ENCODE measurements around the gene NKX3-2.

The NKX3-2 gene

DNA sequence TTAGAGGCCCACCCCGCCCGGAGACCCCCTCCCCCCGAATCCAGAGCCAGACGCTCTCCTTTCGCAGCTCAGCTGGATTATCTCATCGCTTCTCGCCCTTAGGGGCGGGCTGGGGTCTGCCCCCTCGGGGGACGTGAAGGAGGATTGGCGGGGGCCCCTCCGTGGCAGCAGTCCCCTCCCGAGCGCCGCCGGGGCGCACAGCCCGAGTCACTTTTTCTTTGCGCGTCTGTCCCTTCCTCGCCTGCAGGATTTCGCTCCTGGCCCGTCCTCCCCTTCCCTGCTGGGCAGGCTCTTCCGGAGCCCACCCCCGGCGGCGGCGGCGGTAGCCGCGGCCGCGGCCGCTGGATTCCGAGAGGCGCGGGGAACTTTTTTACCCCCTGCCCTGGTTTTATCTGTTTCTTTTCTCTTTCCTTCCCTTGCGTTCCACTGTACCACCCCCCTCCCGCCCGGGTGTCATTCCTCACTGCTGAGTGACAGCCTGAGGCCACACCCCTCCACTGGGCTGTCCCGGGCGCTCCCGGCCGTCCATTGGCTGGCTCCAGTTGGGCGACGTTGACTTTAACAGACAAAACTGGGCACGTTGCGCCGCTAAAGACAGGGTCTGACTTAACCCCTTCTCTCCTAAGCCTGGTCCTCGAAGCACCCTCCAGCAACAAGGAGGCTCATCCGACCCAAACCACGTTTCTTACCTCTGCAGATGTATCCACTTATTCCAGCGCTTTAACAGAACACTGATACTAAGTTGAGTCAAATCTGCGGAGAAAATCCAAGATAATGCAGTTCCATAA is 492 bp upstream of the NKX3-2 start:
- DNase-seq = peak; percentile 44

DNA sequence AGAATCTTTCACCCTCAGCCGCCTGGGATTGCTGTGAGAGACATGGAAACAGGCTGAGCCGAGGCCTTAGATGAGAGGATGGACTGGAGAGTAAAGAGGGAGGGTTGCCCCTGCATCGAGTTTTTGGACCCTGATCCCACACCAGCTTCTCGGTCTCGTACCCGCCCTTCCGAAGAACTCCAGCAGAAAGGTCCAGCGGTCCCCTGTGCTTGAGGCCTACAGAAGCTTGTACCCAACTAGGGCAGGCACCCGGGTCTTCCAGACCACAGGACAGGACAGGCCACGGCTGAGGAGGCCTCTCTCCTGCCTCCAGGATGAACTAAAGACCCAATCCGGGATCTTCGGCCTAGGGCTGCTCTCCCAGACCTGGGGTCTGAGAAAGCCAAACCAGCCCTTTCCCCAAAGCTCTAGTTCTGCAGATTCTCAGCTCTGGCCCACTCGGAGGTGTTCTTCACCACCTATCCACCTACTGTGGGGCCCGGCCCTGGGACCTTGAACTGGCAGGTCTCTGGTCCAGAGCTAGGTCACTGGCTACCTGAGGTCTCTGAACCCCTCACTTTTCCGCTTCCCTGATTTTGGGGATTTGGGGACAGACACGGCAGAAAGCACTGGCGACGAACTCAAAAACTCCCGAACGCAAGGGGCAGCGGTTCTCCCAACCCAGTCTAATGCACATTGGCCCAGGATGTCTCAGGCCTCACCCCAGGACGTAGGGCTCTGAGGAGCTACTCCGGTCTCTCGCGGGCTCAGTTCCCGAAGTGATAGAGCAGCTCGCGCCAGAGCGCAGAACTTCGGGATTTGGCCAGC is 1.1 kb downstream of the NKX3-2 start:
- no peak for DNase-seq

DNA sequence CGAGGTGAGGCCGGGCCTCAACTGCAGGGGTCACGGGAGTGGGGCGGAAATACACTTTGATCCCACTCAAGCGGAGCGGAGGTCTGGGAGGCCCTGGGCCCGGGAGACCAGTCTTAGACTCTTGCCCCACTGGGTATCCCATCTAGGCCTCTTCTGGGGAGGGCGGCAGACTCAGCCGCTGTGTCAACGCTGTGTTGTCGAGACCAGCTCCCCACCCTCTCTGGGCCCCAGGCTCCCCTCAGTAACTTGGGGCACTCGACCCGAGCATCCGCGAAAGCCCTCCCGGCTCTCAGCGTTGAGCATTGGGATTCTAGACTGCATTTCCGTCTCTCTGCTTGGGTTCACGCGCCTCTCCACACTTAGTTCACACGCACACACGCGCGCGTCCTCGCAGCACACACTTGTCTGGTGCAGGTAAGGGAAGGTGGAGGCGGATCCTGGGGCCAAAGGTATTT is 1.7 kb downstream of the NKX3-2 start:
- no peak for DNase-seq

DNA sequence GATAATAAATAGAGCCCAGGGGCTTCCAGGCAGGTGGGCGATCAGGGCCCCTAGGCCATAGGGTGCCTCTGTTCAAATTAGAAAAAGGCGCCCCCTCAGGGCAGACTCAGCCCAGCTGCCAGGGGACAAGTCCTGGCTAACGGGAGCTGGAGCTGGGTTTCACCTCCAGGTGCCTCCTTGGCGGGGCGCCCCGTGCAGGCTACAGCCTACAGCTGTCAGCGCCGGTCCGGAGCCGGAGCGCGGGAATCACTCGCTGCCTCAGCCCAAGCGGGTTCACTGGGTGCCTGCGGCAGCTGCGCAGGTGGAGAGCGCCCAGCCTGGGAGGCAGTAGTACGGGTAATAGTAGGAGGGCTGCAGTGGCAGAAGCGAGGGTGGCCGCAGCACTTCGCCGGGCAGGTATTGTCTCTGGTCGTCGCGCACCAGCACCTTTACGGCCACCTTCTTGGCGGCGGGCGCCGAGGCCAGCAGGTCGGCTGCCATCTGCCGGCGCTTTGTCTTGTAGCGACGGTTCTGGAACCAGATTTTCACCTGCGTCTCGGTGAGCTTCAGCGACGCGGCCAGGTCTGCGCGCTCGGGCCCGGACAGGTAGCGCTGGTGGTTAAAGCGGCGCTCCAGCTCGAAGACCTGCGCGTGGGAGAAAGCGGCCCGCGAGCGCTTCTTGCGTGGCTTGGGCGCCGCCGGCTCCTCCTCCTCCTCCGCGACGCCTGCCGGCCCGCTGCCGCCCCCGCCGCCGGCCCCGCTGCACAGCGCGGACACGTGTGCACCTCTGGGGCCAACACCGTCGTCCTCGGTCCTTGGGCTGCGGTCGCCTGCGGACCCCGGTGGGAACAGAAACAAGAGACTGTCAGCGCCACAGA is 2.4 kb downstream of the NKX3-2 start:
- no peak for DNase-seq

DNA sequence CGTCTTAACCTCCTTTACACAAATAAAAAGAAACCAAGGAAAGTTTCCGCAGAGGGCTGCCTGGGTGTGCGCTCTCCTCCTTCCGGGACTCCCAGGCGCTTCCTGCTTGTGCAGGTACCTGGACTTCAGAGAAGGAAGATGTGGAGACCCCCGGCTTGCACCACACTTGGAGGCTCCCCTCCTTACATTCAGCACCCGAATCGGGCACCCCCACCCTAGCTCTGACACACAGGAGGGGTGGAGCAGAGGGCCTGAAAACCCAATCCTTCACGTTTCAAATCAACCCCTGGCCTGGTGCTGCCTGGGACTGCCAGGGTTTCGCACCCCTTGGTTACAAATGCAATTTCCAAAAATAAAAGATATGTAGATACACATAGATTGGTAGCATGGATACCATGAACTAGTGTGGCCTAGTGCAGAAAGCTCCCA is 3.1 kb downstream of the NKX3-2 start:
- DNase-seq = no peak

DNA sequence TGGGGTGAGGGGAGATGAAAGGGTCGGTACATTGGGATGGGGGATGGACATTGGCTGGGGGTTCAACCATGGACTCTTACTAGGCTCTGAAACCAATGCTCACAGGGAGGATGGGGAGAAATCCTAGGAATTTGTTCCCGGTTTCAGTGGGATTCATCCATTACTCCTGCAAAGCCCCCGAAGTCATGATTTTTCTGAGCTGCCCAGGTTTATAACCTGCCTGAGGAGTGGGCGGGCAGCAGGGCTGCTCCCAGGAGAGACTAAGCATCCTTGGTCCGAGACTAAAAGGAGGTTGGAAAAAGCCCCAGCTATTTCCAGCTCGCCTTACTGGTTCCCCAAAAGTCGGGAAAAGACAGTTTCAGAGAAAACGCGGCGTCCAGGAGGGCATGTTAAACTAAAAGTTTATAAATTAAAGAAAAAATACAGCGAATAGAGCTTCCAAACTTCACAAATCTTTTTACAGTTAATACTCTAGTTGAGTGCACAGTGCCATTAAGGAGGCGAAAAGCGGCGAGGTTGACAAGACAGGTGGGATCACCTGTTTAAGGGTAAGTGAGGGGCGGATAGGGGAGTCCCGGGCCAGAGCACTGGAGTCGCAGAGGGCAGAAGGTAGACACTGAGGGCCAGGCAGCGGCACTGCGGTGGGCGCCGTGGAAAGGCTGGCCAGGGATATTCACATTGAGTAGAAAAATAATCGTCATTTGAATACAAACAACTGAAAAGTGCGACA is 3.7 kb downstream of the NKX3-2 start:
- DNase-seq = no peak

DNA sequence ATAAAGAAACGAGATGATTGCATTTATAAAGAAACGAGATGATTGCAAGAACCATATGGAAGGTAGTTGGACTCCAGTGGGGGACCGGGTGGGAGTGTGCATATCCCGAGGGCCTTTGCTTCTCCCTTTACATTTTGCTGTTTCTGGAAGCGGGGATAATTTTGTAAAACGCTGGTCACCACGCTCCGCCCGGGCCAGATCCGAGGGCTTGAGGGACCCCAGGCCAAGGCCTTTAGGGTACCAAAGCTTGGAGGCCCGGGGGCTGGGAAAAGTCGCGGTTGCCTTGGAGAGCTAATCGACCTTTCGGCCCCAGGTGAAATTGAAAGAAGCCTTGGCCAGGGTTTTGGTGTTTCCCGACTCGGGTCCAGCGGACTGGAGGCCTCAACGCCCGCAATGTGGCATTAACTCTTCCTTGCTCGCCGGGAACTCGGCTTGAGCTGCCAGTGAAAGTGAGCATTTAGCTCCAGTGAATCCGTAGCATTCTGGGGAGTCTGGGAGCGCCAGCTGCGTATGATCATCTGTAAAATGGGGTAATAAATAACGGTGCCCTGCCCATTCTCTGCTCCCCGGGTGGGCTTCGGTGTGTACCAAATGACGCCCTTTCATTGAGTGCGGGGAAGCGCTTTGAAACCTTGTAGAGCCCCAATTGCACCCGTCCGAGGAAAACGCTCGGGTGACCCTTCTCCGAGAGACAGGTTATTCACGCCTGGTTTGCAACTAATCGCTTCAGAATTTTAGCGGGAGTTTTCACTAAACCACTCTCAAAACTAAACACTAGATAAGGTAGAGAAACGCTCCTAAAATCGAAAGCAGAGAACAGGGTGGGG is 4.5 kb downstream of the NKX3-2 start:
- no peak for DNase-seq

DNA sequence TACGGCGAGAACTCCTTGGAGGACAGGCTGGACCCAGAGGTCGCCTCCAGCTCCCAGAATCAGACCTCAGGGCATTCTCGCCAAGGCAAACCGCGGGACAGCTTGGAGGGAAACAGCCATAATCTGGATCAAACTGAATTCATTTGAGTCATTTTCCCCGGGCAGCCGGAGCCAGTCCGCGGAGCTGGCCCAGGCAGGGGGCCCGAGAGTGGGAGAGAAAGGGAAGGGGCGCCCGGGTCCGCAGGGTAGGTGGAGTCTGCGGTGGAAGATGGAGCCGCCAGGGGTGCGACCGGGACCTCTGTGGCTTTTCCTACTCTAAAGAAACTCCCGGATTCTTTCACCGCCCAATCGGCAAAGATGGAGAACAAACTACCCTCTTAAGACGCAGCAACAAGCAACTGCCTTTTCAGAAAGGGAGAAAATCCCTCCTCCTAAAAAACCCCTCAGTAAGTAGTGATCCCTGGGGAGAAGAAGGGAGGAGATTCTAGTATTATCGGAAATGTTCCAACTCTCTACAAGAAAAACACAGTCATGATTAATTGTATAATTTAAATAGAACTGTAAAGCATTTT is 5.2 kb downstream of the NKX3-2 start:
- DNase-seq = no peak

DNA sequence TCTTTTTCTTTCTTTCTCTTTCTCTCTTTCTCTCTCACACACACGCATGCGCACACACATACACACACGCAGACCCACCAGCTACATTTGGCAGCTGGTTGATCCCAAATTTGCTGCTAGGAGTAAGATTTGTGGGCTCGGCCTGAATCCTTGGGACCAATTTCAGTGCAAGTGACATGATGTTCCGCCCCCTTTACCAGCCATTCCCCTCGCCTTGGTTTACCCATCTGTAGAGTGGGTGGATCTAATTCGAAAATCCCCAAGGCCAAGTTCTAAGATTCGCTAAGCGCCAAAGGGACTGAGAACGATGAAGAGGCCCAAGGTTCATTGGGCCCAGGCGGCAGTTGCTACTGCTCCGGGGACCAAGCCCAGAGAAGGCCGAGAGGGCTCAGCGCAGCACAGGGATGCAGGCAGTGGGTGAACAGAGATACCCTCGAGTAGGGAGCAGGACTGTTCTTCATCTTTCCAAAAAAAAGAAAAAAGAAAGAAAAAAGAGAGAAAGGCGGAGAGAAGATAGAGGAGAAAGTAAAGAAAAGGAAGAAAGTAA is 5.8 kb downstream of the NKX3-2 start:
- DNase-seq = no peak

DNA sequence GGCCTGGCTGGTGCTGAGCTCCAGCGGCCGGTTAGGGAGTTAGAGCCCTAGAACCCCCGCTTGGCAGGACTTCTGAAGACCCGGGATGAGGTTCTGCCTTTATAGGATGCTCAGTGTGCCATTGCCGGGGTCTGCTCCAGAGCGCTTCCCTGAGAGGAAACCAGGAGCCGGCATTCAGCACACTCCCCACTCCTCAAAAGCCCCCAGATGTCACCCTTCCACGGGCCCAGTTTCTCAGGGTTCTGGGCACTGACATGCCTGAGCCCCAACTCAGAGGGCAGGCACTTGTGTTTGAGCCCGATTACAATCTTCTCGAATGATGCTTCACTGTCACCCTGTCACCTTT is 6.5 kb downstream of the NKX3-2 start:
- DNase-seq = no peak

DNA sequence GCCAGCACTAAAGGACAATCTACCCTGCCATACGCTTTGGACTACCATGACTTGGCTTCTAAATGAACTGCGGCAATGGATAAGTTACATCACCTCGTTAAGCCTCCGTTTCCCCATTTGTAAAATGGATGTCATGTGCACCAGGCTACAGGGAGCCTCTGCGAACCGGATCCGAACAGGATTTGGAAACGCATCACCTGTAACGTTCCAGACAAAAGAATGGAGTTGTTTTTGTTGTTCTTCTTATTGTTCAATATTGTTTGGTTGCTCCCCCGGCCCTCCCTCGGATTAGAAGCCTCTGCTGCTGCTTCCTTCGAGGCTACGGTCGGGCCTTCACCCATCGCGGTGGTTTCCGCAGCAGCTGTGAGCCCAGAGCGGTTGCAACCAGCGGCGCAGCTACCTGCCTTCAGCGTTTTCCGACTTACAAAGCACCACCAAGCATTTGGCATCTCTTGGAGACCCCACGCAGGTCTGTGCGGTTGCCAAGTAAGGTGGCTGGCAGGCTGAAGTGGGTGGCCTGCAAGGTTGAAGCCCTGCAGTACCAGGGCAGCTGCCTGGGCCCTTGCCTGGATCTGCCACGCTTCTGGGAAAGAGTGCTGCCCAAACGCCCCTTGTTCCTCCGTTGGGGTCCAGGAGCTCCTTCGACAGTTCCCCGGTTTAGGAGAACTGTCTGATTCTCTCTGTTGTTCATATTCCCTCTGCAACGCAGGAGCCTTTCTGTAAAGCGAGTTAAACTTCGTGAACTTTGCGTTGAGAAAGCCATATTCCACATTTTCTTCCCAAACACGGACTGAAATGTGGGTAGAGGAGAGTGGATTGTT is 7.1 kb downstream of the NKX3-2 start:
- no peak for DNase-seq

DNA sequence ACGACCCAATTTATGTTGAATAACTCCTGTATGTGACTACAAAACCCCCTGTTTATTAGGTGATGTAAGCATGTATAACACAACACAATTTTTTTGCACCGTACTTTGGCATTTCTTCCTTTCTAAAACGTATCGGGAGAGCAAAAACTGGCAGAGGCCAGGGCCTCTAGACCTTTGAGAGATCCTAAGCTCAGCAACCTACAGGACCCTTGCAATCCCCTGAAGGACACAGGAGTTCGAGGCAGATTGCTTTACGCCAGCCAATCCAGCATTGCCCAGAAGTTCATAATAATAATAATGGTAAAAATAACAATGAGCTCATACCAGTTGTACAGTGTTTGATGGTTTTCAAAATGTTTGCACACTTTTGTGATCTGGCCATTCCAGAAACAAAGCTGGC is 7.7 kb downstream of the NKX3-2 start:
- no peak for DNase-seq

DNA sequence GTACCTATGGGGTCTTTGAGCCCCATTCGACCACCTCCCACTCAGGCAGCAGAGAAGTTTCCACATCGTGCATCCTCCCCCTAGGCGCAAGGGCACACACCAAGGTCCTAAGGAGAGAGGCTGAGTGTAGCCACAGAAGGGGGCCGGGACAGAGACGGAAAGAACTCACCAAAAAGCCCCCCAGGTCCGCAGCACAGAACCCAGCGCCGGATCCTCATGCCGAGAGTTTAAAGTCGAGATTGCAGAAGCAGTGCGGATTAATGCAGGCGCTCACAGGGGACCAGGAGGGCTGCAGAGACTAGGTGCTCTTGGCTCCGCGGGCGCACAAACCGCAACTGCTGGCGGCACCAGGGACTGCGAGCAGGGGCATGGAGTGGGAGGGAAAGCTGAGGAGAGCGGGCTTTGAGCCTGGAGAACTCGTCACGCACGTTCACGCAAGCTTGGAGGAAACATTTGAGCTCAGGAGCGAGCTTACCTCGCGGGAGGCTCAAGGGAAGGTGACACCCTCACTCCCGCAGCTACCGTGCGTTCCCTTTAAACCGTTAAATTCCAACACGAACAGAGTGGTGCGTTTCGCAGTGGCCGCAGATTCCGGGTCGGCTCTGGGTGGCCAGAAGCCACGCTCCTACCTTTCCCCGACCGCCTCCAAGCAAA is 8.5 kb downstream of the NKX3-2 start:
- DNase-seq = no peak

DNA sequence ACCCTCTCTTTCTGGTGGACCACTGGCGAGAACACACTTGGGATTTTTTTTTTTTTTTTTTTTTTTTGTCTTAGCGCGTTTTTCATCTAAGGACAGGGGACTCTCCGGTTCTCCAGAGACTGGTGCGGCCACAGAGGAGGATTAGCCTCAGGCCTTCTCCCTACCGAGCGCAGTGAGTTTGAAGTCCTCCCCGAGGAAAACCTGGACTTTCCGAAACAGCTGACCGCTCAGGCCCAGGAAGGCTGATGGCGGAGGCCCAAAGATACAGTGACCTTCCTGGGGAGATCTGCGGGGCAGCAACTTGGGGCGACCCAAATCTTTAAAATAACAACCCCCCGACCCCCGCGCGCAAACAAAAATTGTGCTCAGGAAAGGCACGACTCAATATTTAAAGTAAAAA is 9.2 kb downstream of the NKX3-2 start:
- DNase-seq = no peak

DNA sequence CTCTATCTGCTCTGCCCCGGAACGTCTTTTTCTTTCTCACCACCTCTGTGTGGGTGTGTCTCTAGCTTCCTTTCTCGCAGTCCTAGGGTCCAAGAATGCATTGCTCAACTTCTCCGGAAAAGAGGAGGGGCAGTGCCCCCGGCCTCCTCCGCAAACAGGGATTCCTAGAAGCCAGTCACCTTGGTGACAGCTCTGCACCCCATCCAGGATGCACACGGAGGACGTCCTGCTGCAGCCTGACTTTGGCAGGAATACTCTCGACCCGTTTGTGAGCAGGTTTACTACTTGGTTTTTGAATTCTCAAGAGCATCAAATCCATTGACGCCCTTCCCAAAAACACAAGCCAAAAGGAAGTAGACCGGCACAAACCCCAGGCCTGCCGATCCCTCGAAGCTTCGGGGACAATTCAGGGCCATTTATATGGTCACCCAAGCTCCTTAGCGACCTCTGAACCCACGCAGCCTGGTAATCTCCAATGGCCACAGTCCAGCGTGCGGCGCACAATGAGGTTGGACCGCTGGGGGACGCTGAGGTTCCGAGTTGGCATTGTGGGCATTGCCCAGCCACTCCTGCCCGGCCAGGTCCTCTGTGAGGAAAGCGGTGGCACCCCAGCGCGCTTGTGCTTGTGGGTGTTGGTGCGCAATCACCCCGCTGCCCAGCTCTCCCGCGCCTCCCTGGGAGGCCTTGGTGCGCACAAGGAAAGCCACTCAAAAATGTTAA is 9.8 kb downstream of the NKX3-2 start:
- DNase-seq = no peak

DNA sequence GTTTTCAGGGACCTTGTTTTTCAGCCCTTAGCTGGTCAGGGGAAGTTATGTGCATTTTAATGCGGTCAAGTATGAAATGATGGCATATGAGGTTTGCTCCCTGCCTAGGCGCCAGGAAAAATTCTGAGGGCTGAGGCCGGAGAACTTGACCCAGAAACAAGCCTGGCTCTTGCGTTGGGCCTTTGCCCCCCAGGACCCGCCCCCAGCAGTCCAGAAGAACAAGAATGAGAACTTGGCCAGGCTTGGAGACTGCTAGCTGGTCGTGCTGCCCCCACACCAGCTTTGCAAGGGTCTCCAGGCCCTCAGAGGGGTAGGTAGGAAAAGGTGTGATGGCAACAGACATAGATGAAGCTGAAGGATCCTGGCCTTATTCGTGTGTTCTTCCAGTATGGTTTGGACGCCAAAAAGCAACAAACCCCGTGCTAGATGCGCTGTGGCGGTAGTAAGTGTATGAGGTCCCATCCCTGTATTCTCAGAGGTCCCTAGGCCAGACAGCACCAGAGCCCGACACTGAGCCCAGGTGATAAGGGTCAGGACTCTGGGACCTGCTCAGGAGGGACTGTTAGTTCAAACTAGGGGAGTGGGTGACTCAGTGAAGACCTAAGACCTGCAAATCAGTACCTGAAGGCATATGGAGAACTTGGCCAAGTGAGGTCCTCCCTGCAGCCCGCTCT is 10.5 kb downstream of the NKX3-2 start:
- DNase-seq = no peak

DNA sequence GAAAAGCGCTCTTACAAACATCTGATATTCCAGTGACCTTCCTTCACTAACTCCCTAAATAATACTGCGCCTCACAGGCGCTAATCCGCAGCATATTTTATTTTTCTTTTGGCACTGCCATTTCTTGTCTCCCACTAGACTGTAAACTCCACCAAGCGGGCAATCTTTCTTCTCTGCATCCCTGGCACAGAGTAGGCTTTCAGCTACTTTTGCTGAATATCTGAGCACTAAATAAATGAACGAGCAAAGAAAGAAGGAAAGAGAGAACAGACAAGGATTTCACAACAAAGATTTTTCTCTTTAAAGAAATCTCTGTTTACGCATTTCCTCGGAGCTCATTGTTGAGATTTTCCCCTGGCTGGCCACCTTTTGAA is 12.7 kb downstream of the NKX3-2 start:
- DNase-seq = no peak

Data from NCI-H1105 treated with DMSO at 0.1 percent for 48 hours (cell line).